DMS53 treated with DMSO at 0.1 percent for 48 hours (cell line): ENCODE measurements around the gene VWA3B.
"Not testable (repeated sequence)": the region's sequence is repeated elsewhere in the genome, so short reads cannot be mapped to it uniquely, and the experiment has no call there.

Experiments
- DNase-seq: peaks from one replicate; lab custom pipeline; 2025; ENCODE audit not compliant: unreplicated experiment; lab: John Stamatoyannopoulos, UW

The VWA3B gene

DNA sequence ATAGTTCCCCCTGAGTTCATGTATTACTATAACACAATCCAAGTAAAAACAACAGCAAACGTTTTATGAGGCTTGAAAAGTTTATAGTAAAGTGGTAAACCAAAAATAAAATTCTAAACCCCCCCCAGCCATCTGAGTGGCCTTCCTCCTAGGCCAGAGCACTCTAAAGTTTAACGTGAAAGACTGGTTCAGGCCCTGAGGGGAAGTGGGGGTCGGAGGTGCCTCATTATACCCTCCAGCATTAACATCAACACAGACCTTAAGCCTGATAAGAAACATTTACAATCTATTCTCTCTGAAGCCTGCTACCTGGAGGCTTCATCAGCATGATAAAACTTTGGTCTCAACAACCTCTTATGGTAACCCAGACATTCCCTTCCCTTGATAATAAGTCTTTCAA, 230.2 kb downstream of the VWA3B start:
- DNase-seq: no peak

DNA sequence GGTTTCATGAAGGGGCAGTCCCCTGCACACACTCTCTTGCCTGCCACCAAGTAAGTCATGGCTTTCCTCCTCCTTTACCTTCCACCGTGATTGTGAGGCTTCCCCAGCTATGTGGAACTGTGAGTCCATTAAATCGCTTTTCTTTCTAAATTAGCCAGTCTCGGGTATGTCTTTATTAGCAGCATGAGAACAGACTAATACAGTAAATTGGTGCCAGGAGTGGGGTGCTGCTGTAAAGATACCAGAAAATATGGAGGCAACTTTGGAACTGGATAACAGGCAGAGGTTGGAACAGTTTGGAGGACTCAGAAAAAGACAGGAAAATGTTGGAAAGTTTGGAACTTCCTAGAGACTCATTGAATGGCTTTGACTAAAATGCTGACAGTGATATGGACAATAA, 233.2 kb downstream of the VWA3B start:
- DNase-seq: not testable (repeated sequence)

DNA sequence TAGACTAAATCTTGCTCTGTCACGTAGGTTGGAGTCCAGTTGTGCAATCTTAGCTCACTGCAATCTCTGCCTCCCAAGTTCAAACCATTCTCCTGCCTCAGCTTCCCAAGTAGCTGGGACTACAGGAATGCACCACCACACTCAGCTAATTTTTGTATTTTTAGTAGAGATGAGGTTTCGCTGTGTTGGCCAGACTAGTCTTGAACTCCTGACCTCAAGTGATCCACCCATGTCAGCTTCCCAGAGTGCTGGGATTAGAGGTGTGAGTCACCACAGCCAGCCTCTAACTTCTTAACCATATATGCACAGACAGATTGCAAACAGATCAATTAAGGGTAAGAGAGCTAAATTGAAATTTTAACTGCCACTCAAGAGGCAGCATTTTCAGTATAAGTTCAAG, 237.2 kb downstream of the VWA3B start:
- no peak for DNase-seq

DNA sequence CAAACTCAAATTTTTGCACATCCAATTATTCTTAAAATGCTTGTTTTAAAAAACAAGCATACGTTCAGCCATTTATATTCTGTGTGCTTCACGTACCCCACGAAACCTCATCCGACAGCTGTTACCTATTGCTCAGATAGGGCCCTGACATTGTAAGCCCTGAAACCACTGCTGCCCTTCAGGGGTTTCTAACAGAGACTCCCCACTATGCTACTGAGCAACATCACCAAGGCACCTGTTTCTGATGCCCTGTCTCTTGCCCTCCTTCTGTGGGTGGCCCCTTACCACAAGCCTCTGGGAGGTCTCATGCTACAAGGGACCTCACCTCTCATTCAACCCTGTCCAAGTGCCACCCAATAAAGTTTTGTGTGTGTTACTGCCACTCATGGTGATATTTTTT, 240.8 kb downstream of the VWA3B start:
- DNase-seq: no peak

DNA sequence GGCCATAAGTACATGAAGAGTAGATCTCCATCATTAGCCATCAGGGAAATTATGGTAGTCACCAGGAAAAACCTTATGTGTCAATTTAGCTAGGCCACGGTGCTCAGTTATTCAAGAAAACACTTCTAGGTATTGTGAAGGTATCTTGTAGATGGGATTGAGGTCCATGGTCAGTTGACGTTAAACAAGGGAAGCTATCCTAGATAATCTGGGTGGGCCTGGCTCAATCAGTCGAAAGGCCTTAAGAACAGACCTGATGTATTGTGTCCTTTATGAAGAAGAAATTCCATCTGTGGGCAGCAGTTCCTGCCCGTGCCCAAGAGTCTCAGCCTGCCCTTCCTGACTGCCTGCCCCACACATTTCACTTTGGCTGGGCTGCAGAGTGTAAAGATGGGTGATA, 242.6 kb downstream of the VWA3B start:
- DNase-seq: no peak

DNA sequence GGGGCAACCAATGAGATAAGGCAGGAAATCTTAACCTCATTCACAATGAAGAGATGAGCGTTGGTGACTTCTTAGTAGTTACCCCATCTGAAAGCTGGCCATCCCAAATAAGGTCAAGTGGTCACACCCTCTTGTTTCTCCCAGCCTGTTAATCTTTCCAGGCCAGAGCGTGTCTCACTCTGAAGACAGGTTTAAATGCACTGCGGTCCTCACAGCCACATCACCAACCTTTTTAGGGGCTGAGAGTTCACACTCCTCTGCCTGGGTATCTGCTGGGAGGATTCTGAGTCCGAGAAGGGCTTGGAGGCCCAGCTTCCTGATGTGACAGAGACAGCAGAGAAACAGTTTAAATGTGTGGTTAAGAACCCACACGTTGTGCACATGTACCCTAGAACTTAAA, 246.0 kb downstream of the VWA3B start:
- no peak for DNase-seq

DNA sequence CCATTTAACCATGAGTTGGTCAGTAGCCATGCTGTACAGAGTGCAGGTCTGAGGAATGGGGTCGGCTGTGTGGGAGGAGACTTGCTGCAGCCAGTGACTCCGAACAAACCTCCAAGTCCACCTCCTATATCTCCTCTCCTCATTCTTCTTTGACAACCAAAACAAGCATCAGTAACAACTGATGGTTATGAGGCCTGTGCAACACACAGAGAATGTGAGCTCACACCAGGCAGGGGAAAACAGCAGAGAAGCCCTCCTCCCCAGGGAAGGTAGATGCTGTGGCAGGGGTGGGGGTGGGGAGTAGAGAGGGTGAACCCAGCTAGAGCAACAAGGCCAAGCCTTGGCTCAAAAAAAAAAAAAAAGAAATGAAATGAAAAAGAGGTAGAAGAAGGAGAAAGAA, 247.0 kb downstream of the VWA3B start:
- DNase-seq: no peak

DNA sequence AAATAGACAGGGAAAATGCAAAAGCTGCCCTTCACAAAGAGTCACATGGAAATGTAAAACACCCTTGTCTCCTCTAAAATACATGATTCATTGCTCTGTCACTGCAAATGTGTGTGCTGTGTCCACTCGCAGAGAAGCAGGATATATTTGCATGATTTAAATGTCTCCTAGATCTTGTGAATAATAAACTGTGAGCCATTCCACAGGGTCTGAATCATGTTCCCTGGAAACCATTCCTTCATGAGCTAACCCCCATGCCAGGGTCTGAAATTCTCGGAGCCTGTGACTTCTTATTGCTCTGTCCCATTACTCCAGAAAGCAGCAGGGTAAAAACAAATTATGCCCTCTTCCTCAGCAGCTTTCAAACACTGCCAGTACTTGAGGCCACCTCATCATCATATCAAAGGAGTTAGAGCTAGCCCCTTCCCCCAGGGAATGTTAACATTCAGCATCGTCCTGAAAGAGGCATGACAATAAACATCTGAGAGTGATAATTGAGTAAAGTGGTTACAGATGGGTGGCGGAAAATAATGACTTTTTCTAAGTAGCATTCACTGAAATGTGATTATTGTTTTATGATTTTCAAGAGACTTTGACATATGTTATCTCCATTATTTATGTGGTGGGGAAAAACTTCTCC, 247.6 kb downstream of the VWA3B start:
- no peak for DNase-seq

DNA sequence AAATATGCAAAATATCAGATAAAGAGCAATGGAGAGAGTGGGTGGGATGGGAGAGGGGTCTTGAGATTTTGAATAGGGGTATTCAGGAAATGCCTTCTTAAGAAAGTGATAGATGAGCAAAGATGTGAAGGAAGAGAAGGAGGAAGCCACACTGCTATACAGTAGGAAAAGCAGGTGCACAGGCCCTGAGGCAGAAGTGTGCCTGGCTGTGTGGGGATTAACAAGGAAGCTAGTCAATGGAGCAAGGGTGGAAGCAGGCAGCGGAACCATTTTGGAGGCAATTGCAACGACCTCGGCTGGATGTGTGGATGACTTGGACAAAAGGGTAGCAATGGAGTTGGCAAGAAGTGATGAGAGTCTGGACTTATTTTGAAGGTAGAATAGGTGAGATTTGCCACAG, 248.3 kb downstream of the VWA3B start:
- no peak for DNase-seq

DNA sequence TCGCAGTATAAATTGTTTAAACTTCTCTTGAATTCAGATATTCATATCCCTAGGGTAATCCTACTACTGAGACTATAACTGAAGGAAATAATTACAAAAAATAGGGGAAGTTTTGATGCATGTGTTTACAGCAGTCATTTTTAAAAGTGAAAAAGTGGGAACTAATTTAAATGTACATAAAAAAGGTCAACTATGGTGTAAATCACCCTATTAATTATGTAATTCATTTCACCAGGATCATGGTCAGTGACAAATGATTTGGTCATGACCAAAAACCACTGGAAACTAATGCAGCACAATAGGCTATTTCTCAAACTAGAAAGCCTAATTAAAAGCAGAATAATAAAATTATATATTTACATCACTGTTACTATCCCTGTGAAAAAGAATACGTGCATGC, 254.3 kb downstream of the VWA3B start:
- DNase-seq: no peak

DNA sequence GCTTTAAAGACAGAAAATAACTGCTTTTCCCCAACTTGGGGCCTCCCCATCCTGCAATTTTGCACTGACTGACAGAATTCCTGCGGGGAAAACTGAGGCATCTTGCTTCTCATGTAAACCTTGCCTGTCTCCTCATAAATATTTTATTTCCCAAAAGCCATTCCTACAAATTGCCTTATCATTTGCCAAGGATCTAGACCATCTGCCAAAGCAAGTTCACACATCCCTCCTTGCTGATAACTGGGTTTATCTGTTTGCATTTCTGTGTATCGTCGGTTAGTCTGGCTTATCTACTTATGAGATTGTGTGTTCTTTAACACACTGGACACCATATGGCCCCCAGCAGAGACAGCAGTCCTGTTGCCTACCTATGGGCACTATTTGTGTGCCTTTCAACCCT, 256.3 kb downstream of the VWA3B start:
- no peak for DNase-seq

DNA sequence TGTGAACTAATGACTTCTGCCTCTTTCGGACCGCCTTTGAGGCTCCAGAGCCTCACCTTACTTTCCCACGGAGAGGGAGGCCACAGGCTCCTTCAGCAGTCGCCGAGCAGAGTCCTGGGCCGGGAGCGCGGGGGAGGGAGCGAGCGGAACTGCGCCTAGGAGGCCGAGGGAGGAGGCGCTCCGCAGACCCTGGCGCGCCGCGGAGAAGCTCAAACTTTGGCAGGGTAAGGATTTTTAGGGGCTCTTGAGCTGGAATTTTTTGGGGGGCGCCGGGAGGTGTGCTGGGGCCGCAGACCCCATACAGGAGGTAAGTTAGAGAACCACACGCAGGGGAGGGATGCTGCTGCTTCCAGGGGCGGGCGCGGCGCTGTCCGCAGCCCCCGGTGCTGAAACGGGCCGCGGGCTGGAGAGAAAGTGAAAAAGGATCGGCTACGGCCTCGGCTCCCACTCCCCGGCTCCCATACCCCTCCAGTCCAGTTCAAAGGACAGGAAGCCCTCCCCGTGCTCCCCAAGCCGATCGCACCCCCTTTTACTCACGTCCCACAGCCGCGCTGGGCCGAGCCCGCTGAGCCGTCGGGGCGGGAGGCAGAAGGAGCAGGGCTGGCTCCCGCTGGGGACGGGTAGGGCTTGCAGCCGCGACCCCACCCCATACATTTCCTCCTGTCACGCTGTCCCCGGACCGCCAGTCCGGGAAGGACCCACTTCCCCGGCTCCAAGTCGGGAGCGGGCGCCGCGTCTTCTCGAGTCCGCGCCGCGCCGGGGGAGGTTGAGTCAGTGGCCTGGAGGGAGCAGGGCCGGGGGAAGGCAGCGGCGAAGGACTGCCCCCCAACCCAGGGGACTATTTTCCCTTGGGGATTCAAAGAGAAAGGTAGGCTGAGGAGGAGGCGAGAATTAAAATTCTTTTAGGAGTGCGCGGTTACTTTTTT, 259.6 kb downstream of the VWA3B start, which contains the start of gene CNGA3:
Gene CNGA3, plus strand, starts transcription at position 146 of the 926 bp plus-strand sequence. CDS start 23,520 bp downstream, outside the sequence.
- DNase-seq: no peak

DNA sequence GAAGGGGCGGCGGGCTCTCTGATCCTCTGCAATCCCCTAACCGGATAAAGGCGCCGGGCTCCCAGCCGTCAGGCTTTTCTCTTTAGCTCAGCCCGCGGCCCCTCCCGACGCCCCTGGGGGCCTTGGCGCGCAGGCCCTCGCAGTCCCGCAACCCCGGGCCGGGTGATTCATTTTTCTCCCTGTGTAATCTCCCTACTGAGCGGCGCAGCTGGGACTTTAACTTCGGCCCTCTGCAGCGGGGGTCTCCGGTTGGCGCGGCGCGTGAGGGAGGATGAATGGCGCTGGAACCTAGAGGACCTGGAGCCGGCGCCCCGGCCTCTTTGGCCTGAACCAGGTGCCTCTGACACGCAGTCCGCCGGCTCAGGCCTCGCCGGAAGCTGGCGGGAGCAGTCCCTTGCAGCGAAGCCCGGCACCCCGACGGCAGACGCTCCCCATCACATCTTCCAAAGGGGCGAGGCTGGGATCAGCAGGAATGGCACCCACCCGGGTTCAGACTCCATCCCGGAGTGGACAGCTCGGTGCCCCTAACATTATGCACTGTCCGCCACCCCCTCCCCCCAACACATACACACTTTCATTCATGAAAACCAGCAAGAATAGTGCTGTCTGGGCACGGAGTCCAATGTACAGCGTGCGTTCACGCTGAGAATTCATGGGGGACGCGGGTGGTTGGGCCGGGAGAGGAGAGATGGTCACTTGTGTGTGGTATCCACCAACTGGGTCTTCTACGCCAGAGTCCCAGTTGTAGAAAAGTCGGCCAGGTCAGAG, 260.5 kb downstream of the VWA3B start:
- peak; percentile 18 for DNase-seq

DNA sequence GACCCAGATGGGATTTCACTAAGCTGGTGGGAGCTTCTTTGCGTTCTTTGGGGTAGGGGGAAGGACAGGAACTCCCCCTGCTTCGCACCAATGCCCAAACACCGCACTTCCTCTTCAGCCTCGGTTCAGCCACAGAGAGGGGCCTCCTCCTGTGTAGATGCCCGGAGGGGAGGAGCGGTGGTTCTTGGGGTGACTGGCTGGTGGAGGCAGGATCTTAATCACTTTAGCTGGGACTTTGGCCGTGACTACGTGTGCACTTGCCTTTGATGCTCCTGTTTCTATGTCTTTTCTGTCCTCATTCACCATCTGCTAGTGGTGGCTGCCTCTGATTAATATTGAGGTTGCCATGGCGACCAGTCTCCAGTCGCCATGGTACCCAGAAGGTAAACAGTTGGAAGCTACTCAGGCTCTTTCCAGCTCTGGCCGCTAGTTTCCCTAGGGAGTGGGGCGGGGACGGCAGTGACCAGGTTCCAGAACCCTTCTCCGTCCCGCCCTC, 261.1 kb downstream of the VWA3B start:
- peak; percentile 86 for DNase-seq

DNA sequence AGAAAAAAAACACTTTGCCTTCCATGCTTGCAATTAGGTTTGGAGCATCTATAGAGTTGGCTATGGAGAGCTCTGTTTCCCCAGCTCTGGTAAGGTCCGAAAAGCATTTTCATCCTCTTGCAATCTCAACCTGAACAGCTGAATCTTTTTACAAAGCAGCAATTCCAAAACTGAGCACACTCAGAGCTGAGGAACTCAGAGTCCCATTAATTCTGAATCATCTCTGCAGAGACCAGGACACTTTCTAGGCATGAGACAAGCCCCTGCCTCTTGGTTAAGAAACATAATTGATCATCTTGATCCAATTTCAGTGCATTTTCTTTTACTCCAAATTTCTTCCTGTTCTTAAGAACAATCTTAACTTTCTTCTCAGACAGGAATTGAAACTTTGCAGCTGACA, 263.4 kb downstream of the VWA3B start:
- no peak for DNase-seq

DNA sequence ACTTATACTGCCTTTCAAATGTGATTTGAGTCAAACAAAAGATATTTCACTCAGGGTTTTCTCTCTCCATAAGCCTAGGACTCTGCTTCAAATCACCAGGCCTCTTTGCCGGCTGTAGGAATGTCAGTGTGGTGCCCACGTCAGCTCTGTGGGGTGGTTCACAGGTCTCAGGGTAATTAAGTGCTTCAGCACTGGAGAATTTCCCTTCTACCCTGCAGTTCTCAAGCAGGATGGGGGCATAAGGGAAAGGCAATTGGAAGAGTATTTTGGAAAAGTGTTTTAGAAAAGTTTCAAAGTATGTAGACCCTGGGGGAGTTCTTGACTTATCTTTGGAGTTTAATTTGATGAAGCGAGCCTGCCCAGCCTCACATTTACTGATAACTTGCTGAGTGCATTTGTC, 268.9 kb downstream of the VWA3B start:
- DNase-seq: no peak

DNA sequence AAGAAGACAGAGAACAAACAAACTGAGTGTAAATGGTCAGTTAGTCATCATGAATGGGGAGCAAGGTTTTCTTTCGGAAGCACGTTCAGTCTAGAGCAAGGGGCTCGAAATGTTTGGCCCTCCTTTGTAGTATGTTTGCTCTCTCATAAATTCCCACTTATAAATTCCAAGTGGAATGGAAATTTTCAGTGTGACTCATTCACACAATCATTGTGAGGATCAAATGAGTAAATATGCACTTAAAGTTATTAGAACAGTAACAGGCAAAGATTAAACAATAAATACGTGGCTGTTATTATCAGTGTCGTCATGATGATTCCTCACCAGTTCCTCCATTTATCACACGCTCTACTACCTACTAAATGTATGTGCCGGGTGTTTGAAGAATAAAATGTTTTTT, 269.8 kb downstream of the VWA3B start:
- peak; percentile 96 for DNase-seq

DNA sequence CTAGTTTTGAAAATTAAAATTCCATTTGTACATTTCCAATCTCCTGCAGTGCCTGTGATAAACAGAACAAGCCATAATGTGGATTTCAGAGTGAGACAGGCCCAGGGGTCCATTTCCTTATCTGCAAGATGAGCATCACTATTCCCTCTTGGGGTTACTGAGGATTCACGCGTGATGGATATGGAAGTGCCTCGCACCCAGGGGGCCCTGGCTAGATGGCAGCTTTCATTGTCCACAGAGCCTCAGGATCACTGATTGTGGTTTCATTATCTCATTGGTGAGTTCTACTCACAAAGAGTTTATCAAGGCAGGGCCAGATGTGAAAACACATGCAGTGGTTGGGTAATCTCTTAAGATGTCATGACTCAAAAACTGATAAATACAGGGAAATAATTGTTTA, 270.9 kb downstream of the VWA3B start:
- no peak for DNase-seq

DNA sequence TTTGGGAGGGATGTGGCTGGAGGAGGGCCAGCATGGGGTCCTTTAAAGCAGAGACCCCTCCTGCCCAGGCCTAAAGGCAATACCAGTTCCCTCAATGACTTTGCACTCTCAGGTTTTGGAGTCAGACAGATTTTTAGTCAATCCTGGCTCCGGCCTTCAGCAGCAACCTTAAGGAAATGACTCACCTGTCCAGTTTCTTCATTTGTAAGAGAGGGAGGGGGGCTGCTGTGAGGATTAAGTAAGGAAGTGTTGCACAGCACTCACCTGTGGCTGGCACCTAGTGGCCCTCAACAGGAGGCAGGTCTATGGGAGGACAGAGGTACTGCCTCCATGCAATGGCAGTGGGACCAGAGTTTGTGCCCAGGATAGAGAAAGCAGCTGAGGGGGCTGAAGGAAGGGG, 273.0 kb downstream of the VWA3B start:
- DNase-seq: no peak
